GM18870 (cell line): ENCODE measurements around the gene CX3CL1.
A peak's percentile ranks its signal among the peaks of the same experiment; 100 is the strongest.
"Not testable (repeated sequence)": the region's sequence is repeated elsewhere in the genome, so short reads cannot be mapped to it uniquely, and the experiment has no call there.

ENCODE experiments used
- ATAC-seq: cut with Tn5 transposase; IDR thresholded peaks from one replicate; pipeline ENCODE4 v1.9.1; 2021; ENCODE audit warnings: moderate library complexity; ENCODE audit not compliant: unreplicated experiment

The CX3CL1 gene

GRCh38 chr16:57356547-57356946, 15.7 kb upstream of the CX3CL1 start:
- no peak for ATAC-seq

DNA sequence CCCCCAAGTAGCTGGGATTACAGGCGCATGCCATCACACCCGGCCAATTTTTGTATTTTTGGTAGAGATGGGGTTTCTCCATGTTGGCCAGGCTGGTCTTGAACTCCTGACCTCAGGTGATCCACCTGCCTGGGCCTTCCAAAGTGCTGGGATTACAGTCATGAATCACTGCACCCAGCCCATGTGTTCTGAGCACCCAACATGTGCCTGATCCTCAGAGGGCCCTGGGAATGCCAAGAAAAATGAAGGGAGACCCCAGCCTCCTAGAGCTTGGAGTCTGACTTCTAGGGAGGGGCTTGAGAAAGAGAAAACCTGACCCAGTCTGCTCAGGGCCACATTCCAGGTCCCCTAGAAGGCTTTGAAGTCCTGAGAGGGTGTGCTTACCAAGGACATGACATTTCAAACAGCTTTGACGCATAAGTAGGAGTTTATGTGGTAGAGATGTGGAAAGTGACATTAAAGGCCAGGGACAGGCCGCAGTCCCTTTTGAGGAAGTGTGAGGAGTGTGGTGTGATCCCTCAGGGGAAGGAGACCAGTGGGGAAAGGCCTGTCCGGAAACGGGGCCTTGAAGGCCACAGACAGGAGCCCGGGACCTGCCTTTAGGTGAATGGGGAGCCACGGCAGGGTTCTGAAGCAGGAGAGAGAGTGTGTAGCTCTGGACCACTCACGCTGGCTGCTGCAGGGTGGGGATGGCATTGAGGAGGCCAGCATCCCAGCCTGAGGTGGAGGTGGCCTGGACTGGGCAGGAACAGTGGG, 14.8 kb upstream of the CX3CL1 start:
- no peak for ATAC-seq

DNA sequence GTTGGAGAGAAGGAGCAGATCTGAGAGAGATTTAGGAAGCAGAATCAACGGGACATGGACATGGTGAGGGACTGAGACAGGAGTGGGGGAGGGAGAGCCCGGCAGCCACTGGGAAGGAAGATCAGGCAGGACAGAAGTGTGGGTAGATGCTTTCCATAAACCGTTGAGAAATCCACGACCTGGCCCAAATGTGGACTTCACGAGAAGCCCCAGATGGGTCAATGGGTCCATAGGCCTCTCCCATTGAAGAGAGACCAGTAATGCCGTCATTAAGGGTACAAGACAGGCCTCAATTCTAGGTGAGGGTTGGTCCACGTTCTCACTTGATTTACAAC, 14.2 kb upstream of the CX3CL1 start:
- ATAC-seq: no peak

- no peak for ATAC-seq
Measured at GRCh38 chr16:57358527-57359095, 13.7 kb upstream of the CX3CL1 start, which contains the start of gene CCL22. TSS of gene CCL22 (plus strand) at chr16:57358783. CDS start at chr16:57358817, 34 bp downstream.

DNA sequence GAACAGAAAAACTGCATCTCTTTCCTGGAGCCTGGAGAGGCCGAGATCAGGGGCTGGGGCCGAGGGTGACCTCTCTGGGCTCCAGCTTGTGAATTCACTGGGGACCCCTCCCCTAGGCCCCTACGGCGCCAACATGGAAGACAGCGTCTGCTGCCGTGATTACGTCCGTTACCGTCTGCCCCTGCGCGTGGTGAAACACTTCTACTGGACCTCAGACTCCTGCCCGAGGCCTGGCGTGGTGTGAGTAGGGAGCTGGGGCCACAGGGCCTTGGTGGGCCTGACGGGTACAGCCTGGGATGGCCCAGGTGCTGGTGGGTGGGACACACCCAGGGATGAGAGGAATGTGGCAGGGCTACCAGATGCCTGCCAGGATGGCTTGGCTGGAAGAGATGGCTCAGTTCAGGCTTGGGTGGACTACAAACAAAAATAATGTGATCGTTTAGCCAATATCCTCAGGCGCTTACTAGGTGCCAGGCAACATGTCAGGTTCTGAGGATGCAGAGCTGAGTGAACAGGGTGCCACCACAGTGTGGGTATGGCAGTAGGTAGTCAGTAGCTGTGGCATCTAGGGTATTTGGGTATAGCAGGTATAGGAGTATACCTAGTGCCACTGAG, 11.9 kb upstream of the CX3CL1 start:
- ATAC-seq: no peak

DNA sequence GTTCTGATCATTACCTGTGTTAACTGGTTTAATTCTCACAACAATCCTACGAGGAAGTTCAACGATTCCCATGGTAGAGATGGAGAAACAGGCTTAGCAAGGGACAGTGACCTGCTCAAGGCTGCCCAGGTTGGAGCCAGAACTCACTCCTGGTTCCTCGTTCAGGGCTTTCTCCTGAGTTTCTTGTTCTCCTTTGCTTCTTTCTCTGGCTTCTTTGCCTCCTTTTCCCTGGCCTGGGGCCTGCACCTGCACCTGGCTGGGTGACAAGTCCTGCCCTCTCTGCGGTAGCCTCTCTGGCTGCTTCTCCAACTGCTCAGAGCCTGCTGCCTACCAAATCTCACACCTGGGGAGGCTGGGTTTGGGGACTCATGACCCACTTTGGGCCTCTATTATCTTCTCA, 10.9 kb upstream of the CX3CL1 start:
- ATAC-seq: no peak

- ATAC-seq: no peak
Measured at GRCh38 chr16:57364143-57364542, 8.1 kb upstream of the CX3CL1 start.

- ATAC-seq: no peak
Measured at GRCh38 chr16:57366544-57367040, 5.7 kb upstream of the CX3CL1 start.

GRCh38 chr16:57367116-57367752, 5.1 kb upstream of the CX3CL1 start:
- no peak for ATAC-seq

DNA sequence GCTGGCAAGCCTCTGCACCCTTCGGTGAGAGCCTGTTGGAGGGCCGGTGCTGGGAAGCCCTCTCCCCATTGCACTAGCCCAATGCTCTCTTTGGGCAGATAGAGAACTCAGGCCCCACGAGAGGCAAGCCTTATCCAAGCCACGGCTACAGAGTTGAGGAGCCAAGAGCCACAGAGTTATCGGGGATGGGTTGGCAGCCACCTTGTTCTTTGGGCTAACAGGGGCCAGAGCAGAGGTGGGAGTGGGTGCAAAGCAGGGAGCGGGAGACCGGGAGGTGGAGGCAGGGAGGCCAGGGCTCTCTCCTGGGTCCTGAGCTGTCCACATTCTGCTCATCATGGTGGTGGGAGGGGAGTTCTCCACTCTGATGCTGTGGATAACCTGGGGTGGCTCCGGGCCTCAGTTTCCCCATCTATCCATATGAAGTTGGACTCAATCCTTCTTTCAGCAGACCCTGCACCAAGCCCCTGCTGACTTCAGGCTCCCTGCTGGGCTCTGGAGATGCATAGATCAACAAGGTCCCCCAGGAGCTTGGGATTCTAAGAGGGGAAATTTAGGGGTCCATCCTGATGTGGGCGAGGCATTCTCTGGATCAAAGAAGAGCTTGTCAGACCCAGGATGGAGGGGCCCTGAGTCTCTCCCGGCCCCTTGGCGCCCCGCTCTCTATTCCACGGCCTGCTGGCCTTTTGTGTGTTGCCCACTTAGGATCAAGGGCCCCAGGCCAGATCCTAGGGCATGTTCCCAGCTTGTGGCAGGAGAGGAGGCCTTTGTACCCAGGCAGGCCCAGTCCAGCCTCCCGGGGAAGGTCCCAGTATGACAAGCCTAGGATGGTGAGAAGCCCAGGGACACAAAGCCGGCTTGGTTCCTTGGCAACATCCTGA, 557 bp upstream of the CX3CL1 start:
- no peak for ATAC-seq

- no peak for ATAC-seq
Measured at GRCh38 chr16:57373117-57373947, 1.0 kb downstream of the CX3CL1 start.

GRCh38 chr16:57374067-57374534, 1.8 kb downstream of the CX3CL1 start:
- ATAC-seq: no peak

DNA sequence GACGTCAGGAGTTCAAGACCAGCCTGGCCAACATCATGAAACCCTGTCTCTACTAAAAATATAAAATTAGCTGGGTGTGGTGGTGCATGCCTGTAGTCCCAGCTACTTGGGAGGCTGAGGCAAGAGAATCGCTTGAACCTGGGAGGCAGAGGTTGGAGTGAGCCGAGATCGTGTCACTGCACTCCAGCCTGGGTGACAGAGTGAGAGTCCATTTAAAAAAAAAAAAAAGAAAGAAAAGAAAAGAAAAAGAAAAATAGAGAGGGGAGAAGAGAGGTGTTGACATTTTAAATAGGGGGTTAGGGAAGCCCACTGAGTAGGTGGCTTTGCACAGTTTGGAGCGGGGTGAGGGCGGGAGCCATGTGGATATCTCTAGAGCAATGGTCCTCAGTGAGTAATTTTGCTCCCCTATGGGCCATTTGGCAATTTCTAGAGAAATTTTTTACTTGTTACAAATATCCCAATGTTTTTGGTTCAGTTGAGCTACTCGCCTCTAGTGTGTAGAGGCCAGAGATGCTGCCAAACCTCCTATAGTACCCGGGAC, 2.7 kb downstream of the CX3CL1 start:
- ATAC-seq: not testable (repeated sequence)

GRCh38 chr16:57376313-57376818, 4.1 kb downstream of the CX3CL1 start:
- no peak for ATAC-seq

DNA sequence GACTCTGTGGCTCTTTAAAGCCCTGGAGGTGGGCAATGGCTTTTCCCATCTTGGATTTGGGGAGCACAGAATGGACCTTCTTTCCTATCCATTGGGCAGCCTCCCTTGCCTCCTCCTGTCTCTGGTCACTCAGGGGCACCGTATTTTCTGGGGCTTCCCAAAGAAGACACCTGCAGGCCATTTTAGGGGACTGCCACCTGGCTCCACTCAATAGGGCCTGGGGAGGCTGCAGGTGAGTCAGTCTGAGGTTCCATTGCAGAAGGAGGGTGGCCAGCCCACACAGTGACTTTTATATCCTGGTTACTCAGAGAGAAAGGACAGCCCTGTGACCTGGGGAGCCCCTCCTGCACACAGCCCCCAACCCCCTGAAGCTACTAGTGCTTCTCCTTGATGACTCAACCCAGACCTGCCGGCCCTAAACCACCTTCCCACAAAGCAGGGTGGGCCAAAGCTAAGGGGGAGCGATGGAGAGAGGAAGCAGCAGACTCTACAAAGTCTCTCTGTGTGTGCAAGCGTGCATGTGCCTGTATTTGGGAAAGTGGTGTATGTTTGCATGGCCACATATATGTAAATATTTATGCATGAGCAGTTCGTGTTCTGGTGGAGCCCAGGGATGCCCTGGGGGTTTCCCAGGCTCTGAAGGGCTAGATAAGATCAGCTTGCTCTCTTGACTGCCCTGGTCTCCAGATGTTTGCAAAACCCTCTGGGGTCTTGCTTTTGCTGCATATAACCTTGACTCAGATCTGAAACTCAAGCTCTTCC, 5.0 kb downstream of the CX3CL1 start:
- ATAC-seq: peak; percentile 74

DNA sequence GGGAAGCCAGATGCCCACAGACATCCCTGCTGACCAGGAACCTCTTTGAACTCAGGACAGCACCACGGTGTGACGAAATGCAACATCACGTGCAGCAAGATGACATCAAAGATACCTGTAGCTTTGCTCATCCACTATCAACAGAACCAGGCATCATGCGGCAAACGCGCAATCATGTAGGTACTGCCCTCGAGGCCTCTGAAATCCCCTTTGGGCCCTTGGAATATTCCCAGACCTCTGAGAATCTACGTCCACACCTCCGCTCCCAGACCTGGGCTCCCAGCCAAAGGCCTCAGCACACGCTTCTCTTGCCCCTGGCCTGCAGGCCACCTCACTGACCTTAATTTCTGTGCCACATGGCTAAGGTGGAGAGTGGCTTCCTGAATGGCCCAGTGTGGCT, 7.3 kb downstream of the CX3CL1 start:
- no peak for ATAC-seq

GRCh38 chr16:57380671-57381462, 8.6 kb downstream of the CX3CL1 start:
- no peak for ATAC-seq
